ENCODE data around the gene TMEM258.

- TF ChIP-seq POLR2A (IDR thresholded peaks at IDR 0.05) = no peak
- TF ChIP-seq CTCF (IDR thresholded peaks at IDR 0.05) = no peak
- TF ChIP-seq POLR2AphosphoS5 (IDR thresholded peaks at IDR 0.05) = no peak
Measured at GRCh38 chr11:61836193-61836592, 43.8 kb upstream of the TMEM258 start.
